ENCODE results near the gene UFD1.

DNA sequence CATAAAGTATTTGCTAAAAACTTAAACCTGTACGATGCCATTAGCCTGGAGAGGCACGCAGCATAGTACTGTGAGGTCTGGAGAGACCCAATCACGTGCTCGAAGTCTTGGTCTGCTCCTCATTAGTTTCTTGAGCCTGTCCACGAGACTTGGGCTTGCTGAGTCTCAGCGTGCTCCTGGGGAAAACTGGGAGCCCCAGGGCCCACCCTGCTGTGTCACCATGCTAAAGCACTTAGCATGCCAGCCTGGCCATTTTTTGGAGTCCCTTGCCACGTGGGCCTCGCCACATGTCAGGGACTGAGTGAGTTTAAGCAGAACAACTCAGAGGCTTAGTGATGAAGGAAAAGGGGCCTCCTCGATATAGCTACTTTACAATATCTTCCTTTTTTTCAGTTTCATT lies 3.3 kb upstream of the UFD1 start:
- no peak for TF ChIP-seq SP1 (IDR thresholded peaks at IDR 0.05)
- TF ChIP-seq L3MBTL2 (conservative IDR thresholded peaks at IDR 0.05), result no peak
- TF ChIP-seq FOXM1 (IDR thresholded peaks at IDR 0.05; ENCODE audit: borderline replicate concordance), result no peak
- TF ChIP-seq SUZ12 (IDR thresholded peaks at IDR 0.05), result no peak
- no peak for TF ChIP-seq ELF4 (IDR thresholded peaks at IDR 0.05)
- no peak for TF ChIP-seq FOXA1 (IDR thresholded peaks at IDR 0.05)
- no peak for TF ChIP-seq HDGF (IDR thresholded peaks at IDR 0.05; ENCODE audit: borderline replicate concordance)
- no peak for TF ChIP-seq ARNT (IDR thresholded peaks at IDR 0.05)

All from HEK293T (cell line).